HCT116 (cell line): ENCODE measurements around the gene FAM241A.

Experiments used
- CEBPB ChIP-seq: IDR thresholded peaks from 2 replicates; pipeline ENCODE4 v1.6.1; 2012; ENCODE audit warnings: low read depth
- EGR1 ChIP-seq: IDR thresholded peaks from 2 replicates; pipeline ENCODE4 v1.6.1; 2012; ENCODE audit warnings: low read depth
- EZH2 ChIP-seq: fragments of 200-600 bp; sonication (generic); IDR thresholded peaks from 2 replicates; pipeline ENCODE4 v1.6.1; 2017; ENCODE audit warnings: antibody characterized with exemption, mixed run types
- EZH2phosphoT487 ChIP-seq: fragments of 200-600 bp; IDR thresholded peaks from 2 replicates; pipeline ENCODE4 v1.6.1; 2018; ENCODE audit warnings: antibody characterized with exemption, borderline replicate concordance
- POLR2A ChIP-seq: IDR thresholded peaks from 2 replicates; pipeline ENCODE4 v1.7.0; 2011; ENCODE audit warnings: borderline replicate concordance; ENCODE audit not compliant: insufficient read depth, insufficient read length; ENCODE audit errors: extremely low read depth
- POLR2AphosphoS5 ChIP-seq: IDR thresholded peaks from 2 replicates; pipeline ENCODE4 v1.6.1; 2011; ENCODE audit warnings: mild to moderate bottlenecking, low read depth, low read length, moderate library complexity
- SIN3A ChIP-seq: IDR thresholded peaks from 2 replicates; pipeline ENCODE4 v1.6.1; 2012; ENCODE audit warnings: low read depth
- SP1 ChIP-seq: IDR thresholded peaks from 2 replicates; pipeline ENCODE4 v1.6.1; 2012; ENCODE audit warnings: low read depth
- SRF ChIP-seq: IDR thresholded peaks from 2 replicates; pipeline ENCODE4 v1.6.1; 2012; ENCODE audit warnings: low read depth
- YY1 ChIP-seq: IDR thresholded peaks from 2 replicates; pipeline ENCODE4 v1.6.1; 2011; ENCODE audit warnings: low read length, low read depth, moderate library complexity, mild to moderate bottlenecking; ENCODE audit not compliant: insufficient replicate concordance; ENCODE audit errors: extremely low read depth
- ZFX ChIP-seq: fragments of 450-650 bp; IDR thresholded peaks from 2 replicates; pipeline ENCODE4 v1.6.1; 2017
- TF ChIP-seq, protein P1 (sequence below), 3 experiments: fragments of 200-600 bp in 1 of 3; sonication (generic) in 1 of 3; IDR thresholded peaks in 2 of 3; conservative IDR thresholded peaks in 1 of 3; 2 replicates each; pipeline ENCODE4 v1.5.1; 2012 to 2017; ENCODE audit warnings: low read depth in 2 of 3, low read length in 2 of 3, antibody characterized with exemption in 1 of 3, borderline replicate concordance in 1 of 3, control low read depth in 1 of 3, mild to moderate bottlenecking in 1 of 3, mixed read lengths in 1 of 3, mixed run types in 1 of 3, moderate library complexity in 1 of 3; ENCODE audit not compliant: insufficient read depth in 1 of 3
- TF ChIP-seq, protein P2 (sequence below): IDR thresholded peaks from 2 replicates; pipeline ENCODE4 v1.6.1; 2012
- TF ChIP-seq, protein P3 (sequence below): IDR thresholded peaks from 2 replicates; pipeline ENCODE4 v1.6.1; 2012; ENCODE audit warnings: low read depth

DNA sequence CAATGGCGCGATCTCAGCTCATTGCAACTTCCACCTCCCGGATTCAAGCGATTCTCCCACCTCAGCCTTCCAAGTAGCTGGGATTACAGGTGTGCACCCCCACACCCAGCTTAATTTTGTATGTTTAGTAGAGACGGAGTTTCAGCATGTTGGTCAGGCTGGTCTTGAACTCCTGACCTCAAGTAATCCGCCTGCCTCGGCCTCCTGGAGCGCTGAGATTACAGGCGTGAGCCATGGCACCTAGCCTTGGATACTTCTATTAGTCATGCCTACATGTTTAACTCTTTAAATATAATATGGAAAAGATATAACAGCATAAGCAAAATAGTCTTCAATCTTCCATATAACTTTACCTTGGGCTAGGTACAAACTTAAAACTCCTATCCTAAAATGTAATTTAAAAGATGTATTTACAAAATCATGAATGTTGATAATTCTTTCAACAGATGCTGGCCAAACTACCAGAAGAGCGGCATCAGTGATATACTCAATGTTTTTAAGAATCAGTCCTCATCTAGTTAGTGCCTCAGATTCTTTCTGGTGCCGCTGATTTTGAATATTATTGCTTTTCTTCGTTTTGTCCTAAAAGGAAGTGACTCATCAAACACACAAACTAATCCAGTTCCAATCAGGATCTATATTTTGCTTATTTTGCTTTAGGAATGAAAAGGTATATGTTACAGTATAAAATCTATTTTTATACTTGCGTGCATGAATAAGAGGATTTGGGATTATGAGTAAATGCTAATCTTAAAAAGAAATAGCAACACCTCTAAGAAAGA, 23.7 kb downstream of the FAM241A start:
- TF ChIP-seq YY1 (no peak), ZFX (no peak), POLR2AphosphoS5 (no peak), EZH2phosphoT487 (no peak), CEBPB (peak; percentile 26; the same call in 1 of the 2 replicates), EZH2 (no peak), SRF (no peak), SP1 (peak; percentile 51), POLR2A (no peak), EGR1 (no peak), SIN3A (no peak)
- TF ChIP-seq, protein P1, sequence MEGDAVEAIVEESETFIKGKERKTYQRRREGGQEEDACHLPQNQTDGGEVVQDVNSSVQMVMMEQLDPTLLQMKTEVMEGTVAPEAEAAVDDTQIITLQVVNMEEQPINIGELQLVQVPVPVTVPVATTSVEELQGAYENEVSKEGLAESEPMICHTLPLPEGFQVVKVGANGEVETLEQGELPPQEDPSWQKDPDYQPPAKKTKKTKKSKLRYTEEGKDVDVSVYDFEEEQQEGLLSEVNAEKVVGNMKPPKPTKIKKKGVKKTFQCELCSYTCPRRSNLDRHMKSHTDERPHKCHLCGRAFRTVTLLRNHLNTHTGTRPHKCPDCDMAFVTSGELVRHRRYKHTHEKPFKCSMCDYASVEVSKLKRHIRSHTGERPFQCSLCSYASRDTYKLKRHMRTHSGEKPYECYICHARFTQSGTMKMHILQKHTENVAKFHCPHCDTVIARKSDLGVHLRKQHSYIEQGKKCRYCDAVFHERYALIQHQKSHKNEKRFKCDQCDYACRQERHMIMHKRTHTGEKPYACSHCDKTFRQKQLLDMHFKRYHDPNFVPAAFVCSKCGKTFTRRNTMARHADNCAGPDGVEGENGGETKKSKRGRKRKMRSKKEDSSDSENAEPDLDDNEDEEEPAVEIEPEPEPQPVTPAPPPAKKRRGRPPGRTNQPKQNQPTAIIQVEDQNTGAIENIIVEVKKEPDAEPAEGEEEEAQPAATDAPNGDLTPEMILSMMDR (IDR thresholded peaks at IDR 0.05 in 2 of 3, conservative IDR thresholded peaks at IDR 0.05 in 1 of 3; ENCODE audit: borderline replicate concordance in 1 of 3, insufficient read depth in 1 of 3, low read depth in 2 of 3, low read length in 2 of 3): no peak
- TF ChIP-seq, protein P2, sequence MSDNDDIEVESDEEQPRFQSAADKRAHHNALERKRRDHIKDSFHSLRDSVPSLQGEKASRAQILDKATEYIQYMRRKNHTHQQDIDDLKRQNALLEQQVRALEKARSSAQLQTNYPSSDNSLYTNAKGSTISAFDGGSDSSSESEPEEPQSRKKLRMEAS: no peak; the same call in 1 of the 2 replicates
- TF ChIP-seq, protein P3, sequence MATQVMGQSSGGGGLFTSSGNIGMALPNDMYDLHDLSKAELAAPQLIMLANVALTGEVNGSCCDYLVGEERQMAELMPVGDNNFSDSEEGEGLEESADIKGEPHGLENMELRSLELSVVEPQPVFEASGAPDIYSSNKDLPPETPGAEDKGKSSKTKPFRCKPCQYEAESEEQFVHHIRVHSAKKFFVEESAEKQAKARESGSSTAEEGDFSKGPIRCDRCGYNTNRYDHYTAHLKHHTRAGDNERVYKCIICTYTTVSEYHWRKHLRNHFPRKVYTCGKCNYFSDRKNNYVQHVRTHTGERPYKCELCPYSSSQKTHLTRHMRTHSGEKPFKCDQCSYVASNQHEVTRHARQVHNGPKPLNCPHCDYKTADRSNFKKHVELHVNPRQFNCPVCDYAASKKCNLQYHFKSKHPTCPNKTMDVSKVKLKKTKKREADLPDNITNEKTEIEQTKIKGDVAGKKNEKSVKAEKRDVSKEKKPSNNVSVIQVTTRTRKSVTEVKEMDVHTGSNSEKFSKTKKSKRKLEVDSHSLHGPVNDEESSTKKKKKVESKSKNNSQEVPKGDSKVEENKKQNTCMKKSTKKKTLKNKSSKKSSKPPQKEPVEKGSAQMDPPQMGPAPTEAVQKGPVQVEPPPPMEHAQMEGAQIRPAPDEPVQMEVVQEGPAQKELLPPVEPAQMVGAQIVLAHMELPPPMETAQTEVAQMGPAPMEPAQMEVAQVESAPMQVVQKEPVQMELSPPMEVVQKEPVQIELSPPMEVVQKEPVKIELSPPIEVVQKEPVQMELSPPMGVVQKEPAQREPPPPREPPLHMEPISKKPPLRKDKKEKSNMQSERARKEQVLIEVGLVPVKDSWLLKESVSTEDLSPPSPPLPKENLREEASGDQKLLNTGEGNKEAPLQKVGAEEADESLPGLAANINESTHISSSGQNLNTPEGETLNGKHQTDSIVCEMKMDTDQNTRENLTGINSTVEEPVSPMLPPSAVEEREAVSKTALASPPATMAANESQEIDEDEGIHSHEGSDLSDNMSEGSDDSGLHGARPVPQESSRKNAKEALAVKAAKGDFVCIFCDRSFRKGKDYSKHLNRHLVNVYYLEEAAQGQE: no peak
